ENCODE data around the gene RDH8. TPM values are rescaled to one million over a fixed set of nuclear protein-coding genes. Genes with fewer than 3 reads are reported as not detected.
"Not testable (repeated sequence)": the region's sequence is repeated elsewhere in the genome, so short reads cannot be mapped to it uniquely, and the experiment has no call there.

RDH8 gene
- total and polyA plus RNA-seq, 8 donors: not detected

GRCh38 chr19:10021446-10021845 is 8.2 kb downstream of the RDH8 start:
- no peak overlapping the region for H3K27ac ChIP-seq
- intact Hi-C loops (cut with DNase I): no loop called here
- H3K36me3 ChIP-seq: no peaks in the 10 kb centered on the region
- H3K27me3 ChIP-seq: peaks cover 0 to 31% of the 10 kb centered on the region in 2 donors
- no peak overlapping the region for H3K4me3 ChIP-seq
- TF ChIP-seq CTCF (IDR thresholded peaks at IDR 0.05): no peak
- no peaks in the 10 kb centered on the region for H3K4me1 ChIP-seq
- DNase-seq (no peak), ATAC-seq (no peak)
- no peaks in the 10 kb centered on the region for H3K9me3 ChIP-seq

DNA sequence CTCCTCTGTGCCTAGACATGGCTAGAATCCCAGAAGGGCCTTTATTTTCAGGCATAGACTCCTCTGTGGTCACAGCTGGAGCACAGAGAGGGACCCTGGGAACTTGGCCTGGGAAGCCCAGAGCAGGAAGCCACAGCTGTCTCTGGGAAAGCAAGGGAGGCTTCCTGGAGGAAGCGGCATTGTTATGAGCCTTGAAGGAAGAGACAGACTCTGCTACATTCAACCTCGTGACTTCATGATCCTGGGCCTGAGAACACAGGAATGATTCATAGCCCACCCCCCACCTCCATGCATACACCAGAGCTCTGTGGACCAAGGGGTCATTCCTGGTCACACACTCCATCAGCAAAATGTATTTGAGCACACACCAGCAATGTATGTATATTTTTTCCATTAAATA is 8.6 kb downstream of the RDH8 start:
- no peak overlapping the region for H3K4me3 ChIP-seq
- H3K27ac ChIP-seq: no peak overlapping the region
- ATAC-seq (no peak), DNase-seq (no peak)
- no peaks in the 10 kb centered on the region for H3K4me1 ChIP-seq
- H3K27me3 ChIP-seq: peaks cover 0 to 31% of the 10 kb centered on the region in 2 donors
- no peaks in the 10 kb centered on the region for H3K9me3 ChIP-seq
- H3K36me3 ChIP-seq: no peaks in the 10 kb centered on the region
- no peak for TF ChIP-seq CTCF (IDR thresholded peaks at IDR 0.05)
- intact Hi-C loops (cut with DNase I): no loop called here

DNA sequence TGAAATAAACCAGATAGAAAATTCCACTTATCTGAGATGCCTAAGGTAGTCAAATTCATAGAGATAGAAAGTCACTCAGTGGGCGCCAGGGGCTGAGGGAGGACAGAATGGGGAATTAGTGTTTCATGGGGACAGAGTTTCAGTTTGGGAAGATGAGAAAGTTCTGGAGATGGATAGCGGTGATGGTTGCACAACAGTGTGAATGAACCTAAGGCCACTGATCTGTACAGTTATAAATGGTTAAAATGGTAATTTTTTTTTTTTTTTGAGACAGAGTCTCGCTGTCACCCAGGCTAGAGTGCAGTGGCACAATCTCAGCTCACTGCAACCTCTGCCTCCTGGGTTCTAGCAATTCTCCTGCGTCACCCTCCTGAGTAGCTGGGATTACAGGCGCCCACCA is 9.8 kb downstream of the RDH8 start:
- H3K4me3 ChIP-seq; ATAC-seq; H3K9me3 ChIP-seq; H3K27ac ChIP-seq; intact Hi-C loops (cut with DNase I); DNase-seq; H3K4me1 ChIP-seq; H3K36me3 ChIP-seq: not testable (repeated sequence)
- peaks cover 0 to 33% of the 10 kb centered on the region in 2 donors for H3K27me3 ChIP-seq

- ATAC-seq (no peak), DNase-seq (no peak)
- H3K4me3 ChIP-seq: no peak overlapping the region
- no peak for TF ChIP-seq CTCF (IDR thresholded peaks at IDR 0.05)
- H3K36me3 ChIP-seq: no peaks in the 10 kb centered on the region
- intact Hi-C loops (cut with DNase I): no loop called here
- peaks cover 0 to 50% of the 10 kb centered on the region in 2 donors for H3K27me3 ChIP-seq
- no peak overlapping the region for H3K27ac ChIP-seq
- H3K9me3 ChIP-seq: no peaks in the 10 kb centered on the region
- peaks cover 0 to 5% of the 10 kb centered on the region in 2 donors for H3K4me1 ChIP-seq
Observed at GRCh38 chr19:10026744-10027143, 13.5 kb downstream of the RDH8 start.

- peaks cover 0 to 56% of the 10 kb centered on the region in 2 donors for H3K27me3 ChIP-seq
- no peak overlapping the region for H3K27ac ChIP-seq
- no peaks in the 10 kb centered on the region for H3K36me3 ChIP-seq
- H3K4me1 ChIP-seq: peaks cover 0 to 5% of the 10 kb centered on the region in 2 donors
- intact Hi-C loops (cut with DNase I): no loop called here
- ATAC-seq (peak; percentile 100), DNase-seq (peak; percentile 85 to 98 (median 94))
- no peak overlapping the region for H3K4me3 ChIP-seq
- H3K9me3 ChIP-seq: no peaks in the 10 kb centered on the region
- peak; percentile 85 to 87 for TF ChIP-seq CTCF (IDR thresholded peaks at IDR 0.05)
Observed at GRCh38 chr19:10027158-10027997, 14.1 kb downstream of the RDH8 start.

Measured in left lung (tissue), 10 donors.